Stimulated activated naive CD8-positive, alpha-beta T cell treated with anti-CD3 and anti-CD28 coated beads, Interleukin-15, Interleukin-2, amounts not matched to agents 100 ng/mL and 50 ng/mL, for 24 hours (primary cell): ENCODE measurements around the gene FBXL14.

Experiments
- H3K27ac Mint-ChIP-seq: one replicate; pipeline ENCODE4 v1.8.0; 2021; ENCODE audit warnings: mild to moderate bottlenecking, mixed read lengths
- H3K27me3 Mint-ChIP-seq: one replicate; pipeline ENCODE4 v1.8.0; 2021; ENCODE audit warnings: mixed read lengths
- H3K36me3 Mint-ChIP-seq: one replicate; pipeline ENCODE4 v1.8.0; 2021; ENCODE audit warnings: low read depth, mixed read lengths
- H3K4me1 Mint-ChIP-seq: one replicate; pipeline ENCODE4 v1.8.0; 2021; ENCODE audit warnings: low read depth, mixed read lengths
- H3K4me3 Mint-ChIP-seq: one replicate; pipeline ENCODE4 v1.8.0; 2021; ENCODE audit warnings: mild to moderate bottlenecking, mixed read lengths
- H3K9me3 Mint-ChIP-seq: one replicate; pipeline ENCODE4 v1.8.0; 2021; ENCODE audit warnings: mixed read lengths

Gene FBXL14

GRCh38 chr12:1552171-1552570 is 42.2 kb downstream of the FBXL14 start:
- no peak overlapping the region for H3K4me3 Mint-ChIP-seq
- peaks cover 25% of the 10 kb centered on the region for H3K4me1 Mint-ChIP-seq
- peaks cover 7% of the 10 kb centered on the region for H3K9me3 Mint-ChIP-seq
- no peak overlapping the region for H3K27ac Mint-ChIP-seq
- H3K27me3 Mint-ChIP-seq: peaks cover 28% of the 10 kb centered on the region
- no peaks in the 10 kb centered on the region for H3K36me3 Mint-ChIP-seq

GRCh38 chr12:1551496-1551895 is 42.9 kb downstream of the FBXL14 start:
- H3K27me3 Mint-ChIP-seq: peaks cover 24% of the 10 kb centered on the region
- no peak overlapping the region for H3K27ac Mint-ChIP-seq

GRCh38 chr12:1546931-1547640 is 47.3 kb downstream of the FBXL14 start:
- Mint-ChIP-seq H3K27ac (no peak overlapping the region), H3K27me3 (peaks cover 44% of the 10 kb centered on the region), H3K4me1 (no peaks in the 10 kb centered on the region), H3K9me3 (peaks cover 7% of the 10 kb centered on the region), H3K4me3 (no peak overlapping the region), H3K36me3 (no peaks in the 10 kb centered on the region)

More at GRCh38 chr12:1551496-1551895, 42.9 kb downstream of the FBXL14 start:
- no peak overlapping the region for H3K4me3 Mint-ChIP-seq
- peaks cover 7% of the 10 kb centered on the region for H3K9me3 Mint-ChIP-seq
- peaks cover 25% of the 10 kb centered on the region for H3K4me1 Mint-ChIP-seq
- no peaks in the 10 kb centered on the region for H3K36me3 Mint-ChIP-seq

DNA sequence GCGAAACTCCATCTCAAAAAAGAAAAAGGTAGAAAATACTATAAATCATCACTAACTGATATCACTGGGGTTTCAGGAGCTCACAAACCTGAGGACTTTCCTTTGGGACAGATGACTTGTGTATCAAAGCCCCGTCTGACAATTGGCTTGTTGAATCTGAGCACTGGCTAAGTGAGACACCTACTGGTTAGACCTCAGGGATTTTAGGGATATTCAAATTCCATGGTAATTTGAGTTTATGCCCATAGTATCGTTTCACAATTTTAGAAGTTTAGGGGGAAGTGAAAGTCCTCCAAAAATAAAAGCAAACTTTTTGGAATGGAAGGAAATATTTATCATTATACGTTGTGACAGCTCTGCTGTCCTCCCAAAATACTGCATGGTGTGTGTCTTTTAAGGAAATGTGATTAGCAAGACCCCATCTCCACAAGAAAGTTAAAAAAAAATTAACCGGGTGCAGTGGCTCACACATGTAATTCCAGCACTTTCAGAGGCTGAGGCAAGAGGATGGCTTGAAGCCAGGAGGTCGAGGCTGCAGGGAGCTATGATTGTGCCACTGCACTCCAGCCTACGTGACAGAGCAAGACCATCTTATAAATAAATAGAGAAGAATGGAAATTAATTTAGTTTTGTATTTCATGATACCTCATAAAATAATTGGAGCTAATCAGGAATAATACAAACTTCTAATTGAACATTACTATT is 49.2 kb downstream of the FBXL14 start:
- no peaks in the 10 kb centered on the region for H3K9me3 Mint-ChIP-seq
- no peaks in the 10 kb centered on the region for H3K4me1 Mint-ChIP-seq
- H3K27me3 Mint-ChIP-seq: peaks cover 52% of the 10 kb centered on the region
- H3K4me3 Mint-ChIP-seq: no peak overlapping the region
- no peaks in the 10 kb centered on the region for H3K36me3 Mint-ChIP-seq
- no peak overlapping the region for H3K27ac Mint-ChIP-seq

DNA sequence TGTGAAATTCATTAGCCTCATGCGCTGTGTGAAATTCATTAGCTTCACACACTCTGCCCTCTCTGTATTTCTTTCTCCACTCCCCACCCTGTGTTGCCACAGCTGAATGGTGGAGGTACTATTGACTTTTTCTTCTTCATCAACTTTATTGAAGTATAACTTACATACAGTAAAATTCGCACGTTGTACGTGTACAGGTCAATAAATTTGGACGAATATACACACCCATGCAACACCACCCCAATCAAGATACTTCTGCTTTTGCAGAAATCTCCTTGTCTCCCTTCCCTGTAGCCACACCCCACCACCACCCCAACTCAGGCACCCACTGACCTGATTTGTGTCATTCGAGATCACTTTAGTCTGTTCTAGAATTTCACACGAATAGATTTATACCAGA is 51.8 kb downstream of the FBXL14 start:
- Mint-ChIP-seq H3K36me3 (no peaks in the 10 kb centered on the region), H3K27me3 (peaks cover 69% of the 10 kb centered on the region), H3K4me3 (no peak overlapping the region), H3K4me1 (no peaks in the 10 kb centered on the region), H3K9me3 (no peaks in the 10 kb centered on the region), H3K27ac (no peak overlapping the region)

- no peak overlapping the region for H3K4me3 Mint-ChIP-seq
Observed at GRCh38 chr12:1540690-1541089, 53.7 kb downstream of the FBXL14 start.

GRCh38 chr12:1539135-1539534 is 55.2 kb downstream of the FBXL14 start:
- H3K4me3 Mint-ChIP-seq: no peak overlapping the region
- peaks cover 81% of the 10 kb centered on the region for H3K27me3 Mint-ChIP-seq
- no peak overlapping the region for H3K27ac Mint-ChIP-seq
- no peaks in the 10 kb centered on the region for H3K36me3 Mint-ChIP-seq
- no peaks in the 10 kb centered on the region for H3K9me3 Mint-ChIP-seq
- peaks cover 8% of the 10 kb centered on the region for H3K4me1 Mint-ChIP-seq

More at GRCh38 chr12:1540690-1541089, 53.7 kb downstream of the FBXL14 start:
- Mint-ChIP-seq H3K9me3 (no peaks in the 10 kb centered on the region), H3K4me1 (no peaks in the 10 kb centered on the region), H3K27me3 (peaks cover 80% of the 10 kb centered on the region), H3K36me3 (no peaks in the 10 kb centered on the region), H3K27ac (no peak overlapping the region)

DNA sequence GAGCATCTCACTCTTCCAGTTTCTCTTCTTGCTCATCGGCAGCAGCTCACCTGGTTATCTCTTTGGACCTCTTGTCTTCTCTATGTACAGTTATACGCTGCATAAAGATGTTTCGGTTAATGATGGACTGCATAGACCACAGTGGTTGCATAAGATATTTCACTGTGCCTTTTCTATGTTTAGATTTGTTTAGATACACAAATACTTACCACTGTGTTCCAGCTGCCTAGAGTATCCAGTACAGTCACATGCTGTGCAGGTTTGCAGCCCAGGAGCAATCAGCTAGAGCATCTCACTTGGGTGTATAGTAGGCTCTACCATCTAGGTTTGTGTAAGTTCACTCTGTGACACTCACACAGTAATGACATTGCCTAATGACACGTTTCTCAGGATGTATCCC is 57.6 kb downstream of the FBXL14 start:
- peaks cover 31% of the 10 kb centered on the region for H3K4me1 Mint-ChIP-seq
- H3K4me3 Mint-ChIP-seq: no peak overlapping the region
- H3K27me3 Mint-ChIP-seq: peaks cover 86% of the 10 kb centered on the region
- H3K36me3 Mint-ChIP-seq: no peaks in the 10 kb centered on the region
- H3K27ac Mint-ChIP-seq: no peak overlapping the region
- no peaks in the 10 kb centered on the region for H3K9me3 Mint-ChIP-seq

GRCh38 chr12:1534748-1535147 is 59.6 kb downstream of the FBXL14 start:
- no peaks in the 10 kb centered on the region for H3K9me3 Mint-ChIP-seq
- no peak overlapping the region for H3K27ac Mint-ChIP-seq
- H3K27me3 Mint-ChIP-seq: peaks cover 78% of the 10 kb centered on the region
- H3K4me3 Mint-ChIP-seq: no peak overlapping the region
- no peaks in the 10 kb centered on the region for H3K36me3 Mint-ChIP-seq
- peaks cover 37% of the 10 kb centered on the region for H3K4me1 Mint-ChIP-seq

DNA sequence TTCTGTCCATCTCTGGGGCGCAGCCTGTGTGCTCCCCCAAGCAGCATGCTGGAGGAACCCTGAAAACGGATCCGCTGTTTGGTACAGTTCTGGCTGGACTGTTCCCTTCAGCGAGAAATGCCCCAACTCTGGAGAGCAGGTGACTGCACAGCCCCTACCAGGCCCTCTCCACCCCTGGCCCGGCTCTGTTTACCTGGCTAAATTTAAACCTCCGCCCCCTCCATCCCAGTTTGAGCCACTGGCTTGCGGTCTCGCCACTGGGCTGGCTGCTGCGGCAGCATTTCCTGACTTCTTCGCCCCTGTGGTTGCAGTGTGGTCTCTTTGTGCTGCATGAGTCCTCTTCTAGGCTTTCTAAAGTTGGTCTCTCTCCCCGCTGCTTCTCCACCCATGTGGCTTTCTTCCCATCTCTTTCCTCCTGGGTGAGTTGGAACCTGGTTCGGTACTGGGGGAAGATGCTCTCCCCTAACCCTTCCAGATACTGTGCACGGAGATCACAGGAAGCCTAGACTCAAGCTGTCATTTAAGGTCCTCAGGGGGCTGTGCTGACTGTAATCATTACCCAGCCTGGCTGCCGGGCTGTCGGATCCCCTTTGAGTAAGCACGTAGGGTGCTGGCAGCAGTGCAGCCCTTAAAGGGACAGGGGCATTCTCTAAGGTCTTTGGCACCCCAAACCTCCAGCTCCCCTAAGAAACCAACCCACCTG is 60.6 kb downstream of the FBXL14 start:
- Mint-ChIP-seq H3K9me3 (no peaks in the 10 kb centered on the region), H3K4me3 (peak overlapping the region; percentile 71), H3K4me1 (peaks cover 41% of the 10 kb centered on the region), H3K27ac (peak overlapping the region; percentile 69), H3K36me3 (no peaks in the 10 kb centered on the region), H3K27me3 (peaks cover 78% of the 10 kb centered on the region)

GRCh38 chr12:1533205-1533601 is 61.2 kb downstream of the FBXL14 start:
- no peaks in the 10 kb centered on the region for H3K36me3 Mint-ChIP-seq
- H3K4me1 Mint-ChIP-seq: peaks cover 41% of the 10 kb centered on the region
- peak overlapping the region; percentile 71 for H3K4me3 Mint-ChIP-seq
- peaks cover 78% of the 10 kb centered on the region for H3K27me3 Mint-ChIP-seq
- H3K27ac Mint-ChIP-seq: peak overlapping the region; percentile 56
- H3K9me3 Mint-ChIP-seq: no peaks in the 10 kb centered on the region

DNA sequence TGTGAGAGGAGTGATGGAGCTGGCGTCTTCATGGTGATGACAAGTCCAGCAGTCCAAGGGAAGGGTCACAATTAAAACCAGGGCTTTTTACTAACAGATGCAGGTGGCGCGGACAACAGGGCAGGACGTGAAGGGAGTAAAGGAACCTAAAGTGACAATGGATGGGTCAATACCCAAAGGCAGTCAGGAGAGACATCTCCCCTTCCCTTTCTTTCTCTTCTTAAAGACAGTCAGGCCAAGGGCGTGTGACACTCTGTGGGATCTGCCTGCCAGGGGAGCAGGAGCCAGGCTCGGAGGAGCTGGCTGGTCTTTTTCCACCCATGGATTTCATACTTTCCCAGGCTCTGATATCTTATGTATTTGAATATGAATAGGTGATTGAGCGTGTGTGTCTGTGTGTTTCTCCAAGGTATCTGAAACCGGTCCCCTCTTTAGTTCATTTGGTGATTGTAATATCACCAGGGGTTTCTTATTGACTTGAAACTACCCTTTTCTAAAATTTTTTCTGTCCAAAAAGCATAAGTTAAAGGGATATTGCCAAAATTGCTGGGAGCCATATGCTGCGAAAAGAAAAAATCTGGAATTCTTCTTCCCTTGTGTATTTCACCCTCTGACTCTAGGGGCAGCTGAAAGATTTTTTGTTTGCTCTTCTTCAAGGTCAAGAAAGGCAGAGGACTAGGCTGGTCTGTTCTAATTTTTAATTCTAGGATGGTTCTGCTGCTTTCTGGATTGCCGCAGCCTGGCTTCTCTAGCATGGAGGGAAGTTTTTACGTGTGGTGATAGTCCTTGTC is 61.8 kb downstream of the FBXL14 start:
- Mint-ChIP-seq H3K4me3 (peak overlapping the region; percentile 71), H3K4me1 (peaks cover 41% of the 10 kb centered on the region), H3K36me3 (no peaks in the 10 kb centered on the region), H3K27ac (no peak overlapping the region), H3K27me3 (peaks cover 78% of the 10 kb centered on the region), H3K9me3 (no peaks in the 10 kb centered on the region)

- no peak overlapping the region for H3K27ac Mint-ChIP-seq
- H3K4me1 Mint-ChIP-seq: peaks cover 41% of the 10 kb centered on the region
- H3K4me3 Mint-ChIP-seq: peak overlapping the region; percentile 63
- H3K36me3 Mint-ChIP-seq: no peaks in the 10 kb centered on the region
- H3K27me3 Mint-ChIP-seq: peaks cover 75% of the 10 kb centered on the region
- H3K9me3 Mint-ChIP-seq: no peaks in the 10 kb centered on the region
Observed at GRCh38 chr12:1531654-1532374, 62.6 kb downstream of the FBXL14 start.

GRCh38 chr12:1531153-1531653 is 63.2 kb downstream of the FBXL14 start:
- H3K4me1 Mint-ChIP-seq: peaks cover 41% of the 10 kb centered on the region
- peak overlapping the region; percentile 63 for H3K4me3 Mint-ChIP-seq
- no peak overlapping the region for H3K27ac Mint-ChIP-seq
- H3K36me3 Mint-ChIP-seq: no peaks in the 10 kb centered on the region
- no peaks in the 10 kb centered on the region for H3K9me3 Mint-ChIP-seq
- peaks cover 74% of the 10 kb centered on the region for H3K27me3 Mint-ChIP-seq
